Stimulated activated CD8-positive, alpha-beta memory T cell treated with anti-CD3 and anti-CD28 coated beads, Interleukin-12 subunit alpha, Interleukin-12 subunit beta, amount 100 ng/mL, for 24 hours (primary cell): Measurements from ENCODE around the gene RPS5.
A peak's percentile ranks its signal among the peaks of the same experiment; 100 is the strongest.
"Not testable (repeated sequence)": the region's sequence is repeated elsewhere in the genome, so short reads cannot be mapped to it uniquely, and the experiment has no call there.

Source experiments
- DNase-seq: peaks from one replicate; pipeline ENCODE4 v3.0.0-alpha.2; 2020; ENCODE audit errors: extremely low read depth

Gene RPS5

DNA sequence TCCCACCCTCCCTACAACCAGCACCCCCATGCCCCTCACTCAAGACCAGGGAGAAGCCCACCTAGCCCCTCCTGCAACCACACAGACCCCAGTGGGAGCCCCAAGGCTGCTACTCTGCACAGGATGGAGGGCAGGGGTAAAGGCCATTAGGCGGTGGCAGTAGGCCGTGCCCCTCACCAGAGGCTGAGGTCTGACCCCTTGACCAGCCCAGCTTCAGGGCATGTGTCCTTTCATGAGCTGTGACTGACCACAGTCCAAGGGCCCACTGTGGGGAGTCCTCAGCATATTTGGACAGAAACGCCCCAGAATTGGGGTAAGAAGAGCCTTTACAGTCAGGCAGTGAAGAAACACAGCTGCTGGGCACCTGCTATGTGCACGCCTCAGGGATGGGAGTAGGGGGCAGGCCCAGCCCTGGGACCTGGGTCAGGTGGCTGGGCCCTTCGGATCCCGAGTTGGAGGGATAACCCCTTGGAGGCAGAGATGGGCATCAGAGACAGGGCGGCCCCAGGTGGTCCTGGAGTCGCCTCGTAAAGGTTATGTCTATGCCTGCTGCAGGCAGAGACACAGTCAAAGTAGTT lies 1.7 kb upstream of the RPS5 start:
- DNase-seq = no peak

DNA sequence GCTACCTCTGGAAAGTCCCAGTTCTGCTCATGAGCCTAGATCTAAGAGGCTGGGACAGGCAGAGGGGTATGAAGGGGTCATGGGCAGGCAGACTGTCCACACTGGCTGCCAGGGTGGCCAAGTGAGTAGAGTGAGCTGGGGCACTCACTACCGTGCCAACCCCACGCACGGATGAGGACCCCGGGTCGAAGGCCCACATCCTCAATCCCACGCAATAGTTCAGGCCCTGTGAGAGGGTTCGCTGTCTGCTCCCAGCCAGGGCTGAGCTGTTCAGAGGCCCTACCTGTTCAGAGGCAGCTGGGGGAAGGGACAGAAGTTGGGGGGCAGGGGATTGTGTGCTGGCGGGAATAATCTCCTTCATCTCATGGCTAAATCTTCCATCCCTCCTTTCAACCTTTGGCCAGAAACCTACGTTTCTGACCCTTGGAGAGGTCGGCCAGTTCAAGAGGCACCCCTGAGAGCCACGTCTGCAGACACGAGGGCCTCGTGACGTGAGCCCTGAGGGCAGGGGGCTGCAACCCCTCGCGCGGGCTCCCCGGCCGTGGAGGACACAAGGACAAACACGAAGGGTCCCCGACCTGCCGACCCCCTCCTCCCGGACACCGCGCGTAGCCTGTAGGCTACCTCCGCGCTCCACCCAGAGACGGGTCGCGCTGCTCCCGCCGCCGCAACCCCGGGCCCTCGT lies 1.0 kb upstream of the RPS5 start:
- no peak for DNase-seq

DNA sequence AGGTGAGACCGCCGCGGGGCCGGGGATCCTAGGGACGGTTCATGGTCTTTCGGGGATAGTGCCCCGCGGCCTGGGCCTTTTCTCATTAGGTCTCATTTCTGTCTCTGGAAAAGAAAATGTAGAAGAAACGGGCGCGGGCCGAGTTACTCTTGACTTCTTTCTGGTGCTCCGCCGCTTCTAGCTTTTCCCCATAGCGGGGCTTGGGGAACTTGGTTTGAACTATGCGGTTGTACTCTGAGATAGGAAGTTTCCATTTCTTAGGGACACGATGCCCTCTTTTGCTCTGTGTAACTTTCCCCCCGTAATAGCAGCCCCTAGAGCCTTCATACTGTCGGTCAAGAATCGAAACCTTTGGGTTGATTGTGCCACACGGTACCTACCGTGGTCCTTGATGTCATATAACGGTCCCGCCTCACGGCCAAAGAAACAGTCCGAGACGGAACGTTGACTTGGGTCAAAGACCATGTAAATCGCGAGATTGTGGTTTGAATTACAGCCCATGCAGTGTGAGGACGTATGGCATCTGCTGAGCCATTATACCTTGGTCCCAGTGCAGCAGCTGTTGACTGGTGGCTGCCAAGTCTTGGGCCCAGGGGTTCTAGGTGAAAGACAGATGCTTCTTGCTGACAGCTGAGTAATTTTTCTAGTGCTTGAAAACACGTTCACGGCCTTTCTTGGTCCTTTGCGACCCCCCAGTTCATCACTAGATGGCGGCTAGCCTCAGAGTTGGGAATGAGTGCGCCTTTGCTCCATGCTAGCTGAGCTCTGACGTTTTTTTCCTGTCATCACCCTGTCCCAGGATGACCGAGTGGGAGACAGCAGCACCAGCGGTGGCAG lies 487 bp downstream of the RPS5 start:
- DNase-seq = no peak

DNA sequence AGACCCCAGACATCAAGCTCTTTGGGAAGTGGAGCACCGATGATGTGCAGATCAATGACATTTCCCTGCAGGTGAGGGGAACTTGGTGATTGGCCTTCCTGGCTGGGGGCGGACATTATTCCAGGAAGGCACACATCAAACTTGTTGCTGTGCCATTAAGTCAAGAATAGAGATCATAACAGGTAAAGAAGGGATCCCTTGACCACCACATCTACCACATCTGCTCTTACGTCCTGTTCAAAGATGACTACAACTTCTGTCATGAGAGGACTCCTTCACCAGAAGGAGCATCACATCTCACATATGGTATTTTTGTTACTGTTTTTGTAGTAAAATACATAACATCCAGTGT lies 1.1 kb downstream of the RPS5 start:
- no peak for DNase-seq

DNA sequence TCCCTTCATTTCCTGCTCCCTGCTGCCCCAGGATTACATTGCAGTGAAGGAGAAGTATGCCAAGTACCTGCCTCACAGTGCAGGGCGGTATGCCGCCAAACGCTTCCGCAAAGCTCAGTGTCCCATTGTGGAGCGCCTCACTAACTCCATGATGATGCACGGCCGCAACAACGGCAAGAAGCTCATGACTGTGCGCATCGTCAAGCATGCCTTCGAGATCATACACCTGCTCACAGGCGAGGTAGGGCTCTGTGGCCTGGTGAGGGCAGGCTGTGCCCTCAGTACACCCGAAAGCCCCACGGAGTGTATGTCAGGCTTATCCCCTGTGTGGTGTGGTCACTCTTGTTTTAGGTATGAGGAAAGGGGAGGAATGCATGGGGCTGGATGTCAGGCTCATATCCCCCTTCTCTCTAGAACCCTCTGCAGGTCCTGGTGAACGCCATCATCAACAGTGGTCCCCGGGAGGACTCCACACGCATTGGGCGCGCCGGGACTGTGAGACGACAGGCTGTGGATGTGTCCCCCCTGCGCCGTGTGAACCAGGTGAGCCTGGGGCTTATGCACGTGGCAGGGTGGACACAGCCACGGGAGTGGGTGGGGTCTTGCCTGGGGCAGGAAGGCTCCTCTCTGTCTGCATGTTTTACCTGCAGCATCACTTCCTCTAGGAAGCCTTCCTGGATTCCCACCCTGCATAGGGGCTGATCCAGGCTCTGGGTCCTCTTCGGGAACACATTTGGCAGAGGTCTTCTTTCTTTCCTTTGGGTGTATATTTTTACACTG lies 6.1 kb downstream of the RPS5 start:
- no peak for DNase-seq

DNA sequence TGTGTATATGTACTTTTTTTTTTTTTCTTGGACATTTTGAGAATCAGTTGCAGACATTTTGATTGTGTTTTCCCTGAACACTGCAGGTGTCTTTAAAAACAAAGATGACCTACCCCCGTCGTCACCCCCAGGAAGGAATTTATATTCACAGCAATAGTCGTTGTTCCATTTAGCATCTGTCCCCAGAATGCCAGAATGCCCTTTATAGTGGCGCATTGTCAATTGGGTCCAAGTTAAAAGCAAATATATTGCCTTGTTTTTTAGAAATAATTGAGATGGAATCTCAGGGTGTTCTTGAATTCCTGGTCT lies 6.6 kb downstream of the RPS5 start:
- DNase-seq = no peak

DNA sequence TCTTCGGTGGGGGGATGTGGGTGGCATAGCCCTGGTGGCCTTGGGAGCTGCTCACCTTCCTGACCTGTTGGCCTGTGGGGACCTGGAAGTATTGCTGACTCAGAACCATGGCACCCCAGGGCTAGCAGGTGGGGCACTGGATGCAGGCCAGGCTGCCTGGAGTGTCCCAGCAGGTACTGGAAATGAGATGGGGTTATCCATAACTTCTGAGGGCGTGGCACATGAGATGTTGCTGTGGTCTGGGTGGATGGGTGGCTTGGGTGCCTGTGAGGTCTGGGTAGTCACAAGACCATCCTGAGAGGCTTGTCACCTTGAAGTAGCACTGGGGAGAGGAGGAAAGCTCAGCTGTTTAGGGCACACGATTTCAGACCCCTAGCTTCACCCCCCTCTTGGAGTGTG lies 7.8 kb downstream of the RPS5 start:
- no peak for DNase-seq

DNA sequence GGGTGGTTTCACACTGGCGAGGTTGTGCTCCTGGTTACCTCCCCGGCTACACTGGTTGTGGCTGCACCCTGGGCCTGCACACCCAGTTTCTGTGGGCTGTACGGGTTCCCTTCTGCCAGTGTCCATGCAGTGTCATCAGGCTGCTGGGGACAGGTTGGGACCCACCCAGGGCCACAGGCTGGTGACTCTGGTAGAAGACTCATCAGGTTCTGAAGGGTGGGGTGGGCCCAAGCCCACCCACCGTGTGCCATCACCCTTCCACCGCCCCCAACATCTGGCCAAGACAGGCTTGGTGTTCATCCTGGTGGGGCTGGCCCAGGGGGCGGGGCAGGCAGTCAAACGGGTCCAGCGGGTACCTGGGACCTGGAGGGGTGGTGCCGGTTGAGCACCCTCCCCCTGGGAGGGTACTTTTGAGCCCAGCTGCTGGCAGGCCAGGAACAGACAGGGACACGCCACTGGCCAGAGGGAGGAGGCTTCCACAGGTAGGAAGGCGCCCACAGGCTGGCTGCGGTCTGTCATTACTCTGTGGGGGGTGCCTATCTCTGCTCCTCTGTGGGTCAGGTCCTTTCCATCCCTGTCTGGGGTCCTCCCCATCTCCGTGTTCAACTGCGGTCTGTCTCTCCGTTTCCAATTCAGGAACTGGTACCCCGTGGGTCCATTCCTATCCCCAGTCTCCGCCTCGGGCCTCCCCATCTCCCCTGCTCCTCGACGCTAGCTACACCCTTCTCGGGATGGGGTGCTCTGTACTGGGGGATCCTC lies 8.3 kb downstream of the RPS5 start, which contains the start of gene RNF225:
Gene RNF225 (plus strand): TSS at position 437 of the 759 bp plus-strand sequence. CDS start 434 bp downstream, outside the sequence.
- no peak for DNase-seq

DNA sequence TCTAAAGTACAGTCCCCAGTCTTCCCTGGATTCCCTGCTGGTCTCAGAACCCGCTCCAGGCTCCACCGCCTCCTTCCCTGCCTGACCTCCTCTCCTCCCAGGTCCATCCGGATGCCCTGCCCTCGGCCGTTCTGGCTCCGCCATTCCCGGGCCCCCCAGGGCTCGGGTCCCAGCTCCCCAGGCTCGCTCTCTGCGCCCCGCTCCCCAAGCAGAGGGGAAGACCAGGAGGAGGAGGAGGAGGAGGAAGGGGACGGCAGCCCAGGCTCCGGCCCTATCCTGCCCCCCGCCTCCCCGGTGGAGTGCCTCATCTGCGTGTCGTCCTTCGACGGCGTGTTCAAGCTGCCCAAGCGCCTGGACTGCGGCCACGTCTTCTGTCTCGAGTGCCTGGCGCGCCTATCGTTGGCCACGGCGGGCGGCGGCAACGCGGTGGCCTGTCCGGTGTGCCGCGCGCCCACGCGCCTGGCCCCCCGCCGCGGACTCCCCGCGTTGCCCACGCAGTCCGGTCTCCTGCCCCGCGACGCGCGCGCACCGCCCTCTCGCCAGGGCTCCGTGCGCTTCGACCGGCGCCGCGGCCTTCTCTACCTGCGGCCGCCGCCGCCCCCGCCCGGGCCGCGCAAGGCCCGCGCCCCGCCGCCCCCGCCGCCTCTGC lies 9.0 kb downstream of the RPS5 start:
- DNase-seq = no peak

DNA sequence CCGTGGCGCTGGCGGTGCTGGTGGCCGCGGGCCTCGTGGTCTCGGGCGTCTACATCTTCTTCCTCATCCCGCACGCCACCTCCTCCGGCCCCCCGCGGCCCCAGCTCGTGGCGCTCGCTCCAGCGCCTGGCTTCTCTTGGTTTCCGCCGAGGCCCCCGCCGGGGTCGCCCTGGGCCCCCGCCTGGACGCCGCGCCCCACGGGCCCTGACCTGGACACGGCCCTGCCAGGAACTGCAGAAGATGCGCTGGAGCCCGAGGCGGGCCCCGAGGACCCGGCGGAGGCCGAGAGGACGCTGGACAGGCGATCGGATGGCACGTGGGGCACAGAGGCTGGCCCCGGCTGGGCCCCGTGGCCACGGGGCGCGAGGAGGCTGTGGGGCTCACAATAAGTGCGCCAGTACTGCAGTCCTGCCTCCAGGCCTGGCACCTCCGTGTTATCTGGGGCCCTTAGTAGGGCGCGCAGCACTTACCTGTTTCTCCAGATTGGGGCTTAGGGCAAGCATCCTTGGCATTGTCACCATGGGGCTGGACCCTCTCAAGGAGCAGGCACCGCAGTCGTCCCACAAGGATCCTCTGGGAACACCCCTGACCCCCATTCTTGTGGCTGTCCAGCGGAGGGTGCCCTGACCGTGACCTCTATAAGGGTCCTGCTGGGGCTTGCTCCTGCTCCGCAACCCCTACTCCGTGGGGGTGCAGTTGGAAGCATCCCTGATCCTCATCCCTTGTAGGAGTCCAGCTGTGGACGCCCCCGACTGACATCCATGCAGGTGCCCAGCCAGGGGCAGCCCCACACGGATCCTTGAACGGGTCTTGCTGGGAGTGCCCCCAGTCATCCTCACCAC lies 9.8 kb downstream of the RPS5 start:
- DNase-seq = no peak

DNA sequence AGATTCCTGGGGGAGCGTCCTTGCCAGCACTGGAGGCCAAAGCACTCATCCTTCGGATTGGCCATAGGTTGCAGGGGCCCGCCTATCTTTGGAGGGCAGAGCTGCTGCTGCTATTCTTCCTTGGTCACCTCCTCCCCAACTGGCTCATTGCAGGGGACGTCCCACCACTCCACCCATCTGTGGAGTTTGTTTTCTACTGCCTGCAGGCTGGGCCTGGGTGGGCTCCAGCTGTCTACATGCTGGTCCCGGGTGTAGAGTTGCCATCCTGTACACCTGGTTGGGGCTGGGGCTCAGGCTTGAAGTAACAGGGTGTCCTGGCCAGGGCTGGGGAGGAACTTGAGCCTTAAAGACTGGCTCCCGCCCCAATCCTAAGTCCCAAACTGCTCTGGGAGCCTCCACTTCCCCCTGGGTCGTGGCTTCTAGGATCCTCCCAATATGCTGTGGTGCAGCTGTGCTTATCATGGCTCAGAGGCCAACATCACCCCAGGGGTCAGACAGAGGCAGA lies 10.5 kb downstream of the RPS5 start:
- no peak for DNase-seq

DNA sequence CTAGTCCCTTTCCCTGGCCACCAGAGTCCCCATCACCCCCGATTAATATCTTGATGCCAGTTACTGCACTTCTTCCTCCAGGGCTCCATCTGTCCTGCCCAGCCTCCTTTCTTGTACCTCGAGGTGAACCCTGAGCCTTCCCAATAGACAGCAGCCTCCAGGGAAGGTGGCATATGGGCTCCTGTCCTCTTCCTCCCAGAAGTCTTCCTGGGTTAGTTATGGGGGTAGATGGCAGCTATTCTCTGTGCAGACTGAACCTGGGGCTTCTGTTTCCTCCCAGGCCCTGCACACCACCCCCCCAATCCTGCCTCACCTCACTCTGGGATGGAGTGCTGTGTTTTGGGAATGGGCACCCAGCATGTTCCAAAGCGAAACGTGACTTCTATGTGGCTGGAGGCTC lies 11.0 kb downstream of the RPS5 start:
- DNase-seq = no peak

DNA sequence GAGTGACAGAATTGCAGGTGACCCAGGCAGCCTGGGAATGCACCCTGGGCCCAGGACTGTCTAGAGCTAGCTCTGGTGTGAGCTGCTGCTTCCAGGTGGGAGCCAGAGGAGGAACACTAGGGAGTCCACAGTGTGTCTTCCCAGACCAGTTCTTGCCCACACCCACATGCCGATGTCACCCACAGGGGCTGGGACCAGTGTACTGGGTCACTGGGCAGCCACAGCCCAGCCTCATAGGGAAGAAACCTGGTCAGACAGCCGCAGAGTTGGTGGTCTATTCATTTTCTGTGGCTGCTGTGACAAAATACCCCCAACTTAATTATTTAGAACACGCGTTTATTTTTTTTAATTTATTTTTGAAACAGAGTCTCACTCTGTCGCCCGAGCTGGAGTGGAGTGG lies 11.5 kb downstream of the RPS5 start:
- DNase-seq = no peak

DNA sequence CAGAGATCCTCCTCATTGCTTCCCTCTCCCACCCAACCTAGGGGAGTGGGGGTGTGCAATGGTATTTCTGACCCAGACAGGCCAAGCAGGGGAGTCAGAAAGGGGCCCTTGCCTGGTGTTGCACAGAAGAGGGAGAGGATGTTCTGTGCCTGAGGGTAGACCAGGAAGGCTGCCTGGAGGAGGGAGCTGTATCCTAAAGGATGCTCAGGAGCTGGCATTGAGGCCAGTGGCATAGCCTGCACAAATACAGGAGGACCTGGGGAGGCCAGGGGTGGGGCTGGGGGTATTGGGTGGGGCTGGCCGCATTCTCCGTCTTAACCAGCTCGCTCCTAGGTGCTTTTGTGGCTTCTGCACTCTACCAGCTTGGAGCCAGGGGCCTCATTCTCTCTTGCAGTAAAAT lies 12.8 kb downstream of the RPS5 start:
- no peak for DNase-seq

DNA sequence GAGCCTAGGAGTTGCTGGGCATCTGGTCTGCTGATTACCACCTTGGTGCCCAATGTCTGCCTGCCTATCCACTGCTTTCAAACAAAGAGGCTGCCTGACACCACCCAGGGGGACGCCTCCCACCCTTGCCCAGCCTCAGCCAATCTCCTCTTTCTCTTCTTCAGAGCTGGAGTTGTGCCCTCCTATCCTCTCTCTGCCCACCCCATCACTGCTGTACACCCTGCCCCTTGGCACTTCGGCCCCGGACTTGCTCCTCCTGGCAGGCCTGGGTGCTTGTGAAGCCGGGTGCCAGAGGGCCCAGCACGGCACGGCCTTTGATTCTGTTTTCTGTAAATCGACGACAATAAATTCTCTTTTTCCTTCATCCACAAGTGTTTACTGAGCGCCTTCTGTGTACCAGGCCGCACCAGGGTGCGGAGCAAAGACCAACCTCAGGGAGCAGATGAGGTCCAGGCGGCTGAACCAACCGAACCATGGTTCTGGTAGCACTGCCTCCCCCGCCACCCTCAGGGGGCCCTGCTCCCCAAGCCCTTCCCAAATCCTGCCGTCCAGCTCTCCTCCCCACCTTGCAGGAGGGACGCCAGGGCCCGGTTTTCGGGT lies 13.3 kb downstream of the RPS5 start:
- no peak for DNase-seq

DNA sequence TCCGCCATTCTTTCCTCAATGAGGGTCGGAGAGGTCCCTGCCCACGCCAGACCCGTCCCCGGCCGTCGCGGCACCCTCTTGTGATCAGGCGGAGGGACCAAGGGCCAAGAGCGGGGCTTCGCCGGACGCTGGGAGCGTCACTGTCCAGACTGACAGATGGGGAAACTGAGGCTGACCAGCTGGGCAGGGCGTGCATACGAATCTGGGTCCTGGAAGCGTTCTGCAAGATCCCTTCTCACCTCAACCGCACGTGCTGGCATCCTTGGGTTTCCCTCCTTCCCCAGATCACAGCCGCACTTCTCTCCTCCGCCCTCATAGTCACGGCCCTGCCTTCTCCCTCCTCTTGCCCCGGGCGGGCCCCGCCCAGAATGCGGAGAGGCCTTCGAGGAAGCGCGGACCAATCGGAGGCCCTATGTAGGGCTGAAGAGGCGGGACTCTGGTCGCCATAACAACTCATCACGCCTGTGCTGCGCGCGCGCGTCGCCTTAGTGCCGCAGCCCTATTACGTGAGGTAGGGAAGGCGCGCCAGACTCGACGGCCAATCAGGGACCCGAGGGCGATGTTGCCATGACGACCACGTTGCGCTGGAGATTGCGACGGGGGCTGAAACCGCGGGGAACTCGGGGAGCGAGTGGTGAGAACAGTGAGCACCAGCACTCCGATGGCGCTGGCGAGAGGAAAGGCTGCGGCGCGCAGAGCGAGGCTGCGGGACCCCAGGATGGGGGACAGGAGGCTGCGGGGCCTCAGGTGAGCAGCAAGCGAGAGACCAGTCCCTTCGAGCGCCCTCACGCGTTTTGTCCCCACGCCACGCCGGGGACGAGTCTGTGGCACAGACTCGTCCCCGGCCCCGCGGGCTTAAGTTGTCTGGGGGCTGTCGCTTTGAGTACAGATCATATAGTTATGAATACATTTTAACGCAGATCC lies 14.1 kb downstream of the RPS5 start:
- peak; percentile 96 for DNase-seq

DNA sequence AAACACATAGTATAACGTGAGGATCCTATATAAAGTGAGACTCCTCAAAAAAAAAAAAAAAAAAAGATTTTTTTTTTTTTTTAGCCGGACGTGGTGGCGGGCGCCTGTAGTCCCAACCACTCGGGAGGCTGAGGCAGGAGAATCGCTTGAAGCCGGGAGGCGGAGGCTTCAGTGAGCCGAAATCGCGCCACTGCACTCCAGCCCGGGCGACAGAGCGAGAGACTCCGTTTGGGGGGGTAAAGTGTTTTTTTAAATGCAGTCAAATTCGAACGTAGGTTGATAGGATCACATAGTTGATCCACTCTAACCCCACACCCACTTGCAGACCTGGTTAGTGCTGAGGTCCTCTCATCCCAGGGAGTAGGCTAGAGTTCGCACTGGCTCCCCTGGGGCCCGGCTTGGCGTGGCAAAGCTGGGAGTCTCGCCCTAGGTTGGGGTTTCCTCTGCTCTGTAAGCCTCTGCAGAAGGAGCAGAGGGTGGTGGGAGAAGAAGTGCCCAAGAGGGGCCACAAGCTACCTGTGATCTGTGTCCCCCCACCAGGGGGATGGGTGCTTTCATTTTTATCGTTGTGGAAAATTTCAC lies 14.9 kb downstream of the RPS5 start:
- DNase-seq = no peak

DNA sequence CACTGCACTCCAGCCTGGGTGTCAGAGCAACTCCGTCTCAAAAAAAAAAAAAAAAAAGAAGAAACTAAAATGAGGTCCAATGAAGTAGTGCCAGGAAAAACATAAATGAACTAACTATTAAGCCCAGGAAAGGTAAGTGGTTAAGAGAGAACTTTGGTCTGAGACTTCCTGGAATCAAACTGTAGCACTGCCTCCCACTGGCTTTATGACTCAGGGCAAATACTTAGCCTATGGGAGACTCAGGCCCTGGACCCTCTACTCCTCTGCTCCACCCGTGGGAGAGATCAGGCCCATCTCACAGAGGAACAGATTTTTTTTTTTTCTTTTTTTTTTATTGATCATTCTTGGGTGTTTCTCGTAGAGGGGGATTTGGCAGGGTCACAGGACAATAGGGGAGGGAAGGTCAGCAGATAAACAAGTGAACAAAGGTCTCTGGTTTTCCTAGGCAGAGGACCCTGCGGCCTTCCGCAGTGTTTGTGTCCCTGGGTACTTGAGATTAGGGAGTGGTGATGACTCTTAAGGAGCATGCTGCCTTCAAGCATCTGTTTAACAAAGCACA lies 16.9 kb downstream of the RPS5 start:
- not testable (repeated sequence) for DNase-seq
